Activated CD8-positive, alpha-beta T cell treated with anti-CD3 and anti-CD28 coated beads, Interleukin-2, amount 10 ng/mL, durations not matched to agents 7 days and 5 days (primary cell): Measurements from ENCODE around the gene VWCE. TPM values are rescaled to one million over a fixed set of nuclear protein-coding genes. Genes with fewer than 3 reads are reported as not detected.

Source experiments
- ATAC-seq: fragments of 150-1000 bp; cut with Tn5 transposase; one replicate; pipeline ENCODE4 v1.10.0; 2021; ENCODE audit warnings: moderate library complexity
- CTCF ChIA-PET: fragments of 350-600 bp; sonication (Branson Sonifier 250); formaldehyde crosslinking; loops from one replicate; lab custom pipeline; 2021; ENCODE audit warnings: antibody characterized with exemption; lab: Charles Lee
- POLR2A ChIA-PET: fragments of 350-600 bp; sonication (Branson Sonifier 250); formaldehyde crosslinking; loops from one replicate; lab custom pipeline; 2021; ENCODE audit warnings: antibody characterized with exemption; lab: Charles Lee
- DNase-seq: peaks from one replicate; pipeline ENCODE4 v3.0.0-alpha.2; 2020
- H3K27ac Mint-ChIP-seq: one replicate; pipeline ENCODE4 v1.8.0; 2021; ENCODE audit warnings: mild to moderate bottlenecking, mixed read lengths
- H3K27me3 Mint-ChIP-seq: one replicate; pipeline ENCODE4 v1.8.0; 2021; ENCODE audit warnings: low read depth, mixed read lengths
- H3K36me3 Mint-ChIP-seq: one replicate; pipeline ENCODE4 v1.8.0; 2021; ENCODE audit warnings: low read depth, mixed read lengths
- H3K4me1 Mint-ChIP-seq: one replicate; pipeline ENCODE4 v1.8.0; 2021; ENCODE audit warnings: low read depth, mixed read lengths
- H3K4me3 Mint-ChIP-seq: one replicate; pipeline ENCODE4 v1.8.0; 2021; ENCODE audit warnings: mild to moderate bottlenecking, mixed read lengths
- H3K9me3 Mint-ChIP-seq: one replicate; pipeline ENCODE4 v1.8.0; 2022; ENCODE audit warnings: mixed read lengths; ENCODE audit not compliant: insufficient read depth
- total RNA-seq, 2 experiments: library from RNA; stranded (reverse); gene quantifications; one replicate each; pipeline ENCODE4 v1.2.3, GENCODE V29; 2021

VWCE gene
- total RNA-seq, 2 experiments from 2014 or later = 2.2 to 3.3 TPM

GRCh38 chr11:61325649-61326414, 30.7 kb upstream of the VWCE start:
- H3K4me1 Mint-ChIP-seq = peaks cover 15% of the 10 kb centered on the region

GRCh38 chr11:61315260-61315659, 20.1 kb upstream of the VWCE start:
- Mint-ChIP-seq H3K4me1 (no peaks in the 10 kb centered on the region), H3K4me3 (no peak overlapping the region), H3K36me3 (peaks cover 49% of the 10 kb centered on the region), H3K27ac (no peak overlapping the region), H3K27me3 (no peaks in the 10 kb centered on the region), H3K9me3 (no peaks in the 10 kb centered on the region)
- ChIA-PET CTCF (no interaction called here), POLR2A (no interaction called here)
- DNase-seq (no peak), ATAC-seq (no peak)

More at GRCh38 chr11:61325649-61326414, 30.7 kb upstream of the VWCE start:
- H3K9me3 Mint-ChIP-seq = no peaks in the 10 kb centered on the region
- ATAC-seq (no peak), DNase-seq (no peak)
- H3K36me3 Mint-ChIP-seq = peaks cover 69% of the 10 kb centered on the region
- ChIA-PET POLR2A (interaction anchor here (0.5 to 1.2 kb wide), 4 partner anchors 16 to 188 kb away, joined by 3 to 4 read pairs (median 3); partner anchors contain the start of gene CYB561A3), CTCF (interaction anchor here (1.2 to 3.2 kb wide), 2 partner anchors 10 to 60 kb away, joined by 3 to 19 read pairs; no protein-coding TSS in a partner anchor)
- H3K27ac Mint-ChIP-seq = no peak overlapping the region
- H3K4me3 Mint-ChIP-seq = no peak overlapping the region
- no peaks in the 10 kb centered on the region for H3K27me3 Mint-ChIP-seq

- ChIA-PET POLR2A (no interaction called here), CTCF (interaction anchor here (0.8 to 1.0 kb wide), 2 partner anchors 25 to 74 kb away, joined by 3 to 4 read pairs; no protein-coding TSS in a partner anchor)
- no peak for DNase-seq
- peaks cover 34% of the 10 kb centered on the region for H3K36me3 Mint-ChIP-seq
- H3K9me3 Mint-ChIP-seq = no peaks in the 10 kb centered on the region
- ATAC-seq = no peak
- no peak overlapping the region for H3K27ac Mint-ChIP-seq
- H3K27me3 Mint-ChIP-seq = no peaks in the 10 kb centered on the region
- no peak overlapping the region for H3K4me3 Mint-ChIP-seq
- H3K4me1 Mint-ChIP-seq = no peaks in the 10 kb centered on the region
These were observed 15.6 kb upstream of the VWCE start for GRCh38 chr11:61310749-61311148.

- Mint-ChIP-seq H3K4me1 (no peaks in the 10 kb centered on the region), H3K27me3 (no peaks in the 10 kb centered on the region), H3K27ac (no peak overlapping the region), H3K4me3 (no peak overlapping the region), H3K9me3 (no peaks in the 10 kb centered on the region), H3K36me3 (peaks cover 36% of the 10 kb centered on the region)
- ATAC-seq (no peak), DNase-seq (no peak)
- CTCF ChIA-PET = interaction anchor here (0.9 to 1.0 kb wide), 2 partner anchors 15 to 26 kb away, joined by 4 read pairs; partner anchors contain the start of gene VWCE
- POLR2A ChIA-PET = interaction anchor here (1.1 kb wide), 1 partner anchor 15 kb away, joined by 3 read pairs; no protein-coding TSS in a partner anchor
These were observed 14.6 kb upstream of the VWCE start for GRCh38 chr11:61309739-61310138.

GRCh38 chr11:61309141-61309540, 14.0 kb upstream of the VWCE start:
- no peak overlapping the region for H3K4me3 Mint-ChIP-seq
- no peak for ATAC-seq
- POLR2A ChIA-PET = interaction anchor here (1.1 kb wide), 1 partner anchor 16 kb away, joined by 3 read pairs; no protein-coding TSS in a partner anchor
- no peak overlapping the region for H3K27ac Mint-ChIP-seq
- H3K9me3 Mint-ChIP-seq = no peaks in the 10 kb centered on the region
- DNase-seq = no peak
- no peaks in the 10 kb centered on the region for H3K27me3 Mint-ChIP-seq
- no peaks in the 10 kb centered on the region for H3K4me1 Mint-ChIP-seq
- peaks cover 38% of the 10 kb centered on the region for H3K36me3 Mint-ChIP-seq
- CTCF ChIA-PET = no interaction called here

- ATAC-seq (no peak), DNase-seq (no peak)
- H3K27ac Mint-ChIP-seq = no peak overlapping the region
- no peaks in the 10 kb centered on the region for H3K27me3 Mint-ChIP-seq
- no peaks in the 10 kb centered on the region for H3K9me3 Mint-ChIP-seq
- H3K36me3 Mint-ChIP-seq = peaks cover 33% of the 10 kb centered on the region
- H3K4me1 Mint-ChIP-seq = no peaks in the 10 kb centered on the region
- POLR2A ChIA-PET = no interaction called here
- CTCF ChIA-PET = interaction anchor here (0.8 to 1.3 kb wide), 2 partner anchors 24 to 29 kb away, joined by 3 to 4 read pairs; no protein-coding TSS in a partner anchor
- no peak overlapping the region for H3K4me3 Mint-ChIP-seq
These were observed 12.2 kb upstream of the VWCE start for GRCh38 chr11:61307354-61307753.

GRCh38 chr11:61306221-61306620, 11.1 kb upstream of the VWCE start:
- POLR2A ChIA-PET = no interaction called here
- Mint-ChIP-seq H3K27ac (no peak overlapping the region), H3K36me3 (peaks cover 35% of the 10 kb centered on the region), H3K9me3 (no peaks in the 10 kb centered on the region), H3K27me3 (no peaks in the 10 kb centered on the region), H3K4me1 (no peaks in the 10 kb centered on the region), H3K4me3 (no peak overlapping the region)
- ATAC-seq (no peak), DNase-seq (no peak)
- CTCF ChIA-PET = interaction anchor here (1.4 kb wide), 1 partner anchor 21 kb away, joined by 3 read pairs; no protein-coding TSS in a partner anchor

GRCh38 chr11:61305417-61305816, 10.3 kb upstream of the VWCE start:
- no peak overlapping the region for H3K4me3 Mint-ChIP-seq
- POLR2A ChIA-PET = no interaction called here

GRCh38 chr11:61303725-61304124, 8.6 kb upstream of the VWCE start:
- Mint-ChIP-seq H3K27me3 (no peaks in the 10 kb centered on the region), H3K27ac (no peak overlapping the region), H3K36me3 (peaks cover 47% of the 10 kb centered on the region), H3K4me1 (peaks cover 18% of the 10 kb centered on the region), H3K4me3 (no peak overlapping the region), H3K9me3 (no peaks in the 10 kb centered on the region)
- ChIA-PET CTCF (no interaction called here), POLR2A (no interaction called here)
- no peak for ATAC-seq
- no peak for DNase-seq

More at GRCh38 chr11:61305417-61305816, 10.3 kb upstream of the VWCE start:
- no peak for DNase-seq
- Mint-ChIP-seq H3K27me3 (no peaks in the 10 kb centered on the region), H3K4me1 (peaks cover 6% of the 10 kb centered on the region), H3K27ac (no peak overlapping the region), H3K9me3 (no peaks in the 10 kb centered on the region), H3K36me3 (peaks cover 38% of the 10 kb centered on the region)
- no peak for ATAC-seq
- CTCF ChIA-PET = interaction anchor here (1.4 kb wide), 1 partner anchor 22 kb away, joined by 3 read pairs; no protein-coding TSS in a partner anchor

- peaks cover 29% of the 10 kb centered on the region for H3K4me1 Mint-ChIP-seq
- ATAC-seq (no peak), DNase-seq (no peak)
- POLR2A ChIA-PET = no interaction called here
- no peaks in the 10 kb centered on the region for H3K27me3 Mint-ChIP-seq
- H3K36me3 Mint-ChIP-seq = peaks cover 56% of the 10 kb centered on the region
- no peak overlapping the region for H3K4me3 Mint-ChIP-seq
- CTCF ChIA-PET = no interaction called here
- H3K9me3 Mint-ChIP-seq = no peaks in the 10 kb centered on the region
- H3K27ac Mint-ChIP-seq = no peak overlapping the region
These were observed 7.4 kb upstream of the VWCE start for GRCh38 chr11:61302550-61302949.

GRCh38 chr11:61298663-61299244, 3.6 kb upstream of the VWCE start:
- POLR2A ChIA-PET = interaction anchor here (0.6 to 1.1 kb wide), 4 partner anchors 9 to 185 kb away, joined by 3 read pairs; partner anchors contain the start of gene TMEM216
- Mint-ChIP-seq H3K4me1 (peaks cover 47% of the 10 kb centered on the region), H3K4me3 (no peak overlapping the region), H3K9me3 (no peaks in the 10 kb centered on the region), H3K27me3 (no peaks in the 10 kb centered on the region), H3K36me3 (peaks cover 51% of the 10 kb centered on the region), H3K27ac (peak overlapping the region; percentile 24)
- CTCF ChIA-PET = interaction anchor here (1.8 to 3.7 kb wide), 3 partner anchors 38 to 87 kb away, joined by 10 to 15 read pairs (median 11); no protein-coding TSS in a partner anchor
- ATAC-seq = no peak
- no peak for DNase-seq
